HG03460 (cell line): ENCODE data around the gene PPP5C.

Source experiments
- ATAC-seq: cut with Tn5 transposase; IDR thresholded peaks from one replicate; pipeline ENCODE4 v1.9.1; 2021; ENCODE audit not compliant: unreplicated experiment

Gene PPP5C

GRCh38 chr19:46330319-46330918 is 16.5 kb upstream of the PPP5C start:
- ATAC-seq: no peak

- ATAC-seq: no peak
These were observed 9.4 kb upstream of the PPP5C start for GRCh38 chr19:46337487-46337886.

GRCh38 chr19:46339446-46339845 is 7.4 kb upstream of the PPP5C start:
- no peak for ATAC-seq

- ATAC-seq: no peak
These were observed 6.7 kb upstream of the PPP5C start for GRCh38 chr19:46340051-46340659.

- no peak for ATAC-seq
These were observed 5.0 kb upstream of the PPP5C start for GRCh38 chr19:46341937-46342336.

GRCh38 chr19:46344363-46344762 is 2.5 kb upstream of the PPP5C start:
- no peak for ATAC-seq

GRCh38 chr19:46345157-46345556 is 1.7 kb upstream of the PPP5C start:
- ATAC-seq: no peak

GRCh38 chr19:46347572-46347883 is 641 bp downstream of the PPP5C start:
- no peak for ATAC-seq

- no peak for ATAC-seq
These were observed 1.1 kb downstream of the PPP5C start for GRCh38 chr19:46347985-46348384.

- no peak for ATAC-seq
These were observed 2.6 kb downstream of the PPP5C start for GRCh38 chr19:46349311-46349993.

GRCh38 chr19:46350029-46350757 is 3.3 kb downstream of the PPP5C start:
- no peak for ATAC-seq

- ATAC-seq: no peak
These were observed 3.9 kb downstream of the PPP5C start for GRCh38 chr19:46350758-46351159.

- ATAC-seq: no peak
These were observed 4.6 kb downstream of the PPP5C start for GRCh38 chr19:46351241-46352041.

- ATAC-seq: no peak
These were observed 7.0 kb downstream of the PPP5C start for GRCh38 chr19:46353730-46354528.

- no peak for ATAC-seq
These were observed 8.6 kb downstream of the PPP5C start for GRCh38 chr19:46355234-46356148.

GRCh38 chr19:46356149-46357055 is 9.5 kb downstream of the PPP5C start:
- ATAC-seq: no peak

GRCh38 chr19:46357846-46358583 is 11.1 kb downstream of the PPP5C start:
- ATAC-seq: no peak

- ATAC-seq: no peak
These were observed 15.0 kb downstream of the PPP5C start for GRCh38 chr19:46361915-46362314.
